ENCODE data around the gene RNF115.
"Not testable (repeated sequence)": the region's sequence is repeated elsewhere in the genome, so short reads cannot be mapped to it uniquely, and the experiment has no call there.

The RNF115 gene

GRCh38 chr1:145720556-145720877, 103.4 kb downstream of the RNF115 start:
- Histone ChIP-seq H3K4me1 (ENCODE audit: control insufficient read depth in 1 of 2, insufficient read depth in 2 of 2, low read length in 2 of 2) (peaks cover 15 to 30% of the 10 kb centered on the region in 2 donors), H3K9ac (ENCODE audit: low read depth in 1 of 2, low read length in 2 of 2) (peak overlapping the region in 1 of 2 donors; percentile 12), H3K27me3 (ENCODE audit: control insufficient read depth in 1 of 2, insufficient read depth in 2 of 2, low read length in 2 of 2) (peaks cover 0 to 3% of the 10 kb centered on the region in 2 donors), H3K9me3 (ENCODE audit: control insufficient read depth in 1 of 2, low read length in 2 of 2) (no peaks in the 10 kb centered on the region), H3K27ac (ENCODE audit: low read depth, low read length) (no peak overlapping the region), H3K4me3 (ENCODE audit: low read depth in 1 of 2, low read length in 2 of 2) (peak overlapping the region; percentile 45), H3K36me3 (ENCODE audit: control insufficient read depth in 1 of 2, insufficient read depth in 2 of 2, low read length in 2 of 2) (no peaks in the 10 kb centered on the region)

- Histone ChIP-seq H3K27ac (ENCODE audit: low read depth, low read length) (no peak within 1 kb of the TSS), H3K9me3 (ENCODE audit: control insufficient read depth in 1 of 2, low read length in 2 of 2) (no peaks in the 10 kb centered on the region), H3K27me3 (ENCODE audit: control insufficient read depth in 1 of 2, insufficient read depth in 2 of 2, low read length in 2 of 2) (peaks cover 0 to 3% of the 10 kb centered on the region in 2 donors), H3K9ac (ENCODE audit: low read depth in 1 of 2, low read length in 2 of 2) (no peak within 1 kb of the TSS), H3K4me3 (ENCODE audit: low read depth in 1 of 2, low read length in 2 of 2) (no peak within 1 kb of the TSS), H3K4me1 (ENCODE audit: control insufficient read depth in 1 of 2, insufficient read depth in 2 of 2, low read length in 2 of 2) (peaks cover 22 to 30% of the 10 kb centered on the region in 2 donors), H3K36me3 (ENCODE audit: control insufficient read depth in 1 of 2, insufficient read depth in 2 of 2, low read length in 2 of 2) (no peaks in the 10 kb centered on the region)
Observed at GRCh38 chr1:145719230-145720079, 104.4 kb downstream of the RNF115 start, which contains the start of gene CD160. Gene CD160, plus strand, starts transcription at chr1:145719499. Its CDS starts 8,829 bp downstream, at chr1:145728328.

GRCh38 chr1:145718465-145718864, 105.4 kb downstream of the RNF115 start:
- not testable (repeated sequence) for H3K9ac ChIP-seq (ENCODE audit: low read depth in 1 of 2, low read length in 2 of 2); H3K27ac ChIP-seq (ENCODE audit: low read depth, low read length); H3K9me3 ChIP-seq (ENCODE audit: control insufficient read depth in 1 of 2, low read length in 2 of 2); H3K4me3 ChIP-seq (ENCODE audit: low read depth in 1 of 2, low read length in 2 of 2); H3K27me3 ChIP-seq (ENCODE audit: control insufficient read depth in 1 of 2, insufficient read depth in 2 of 2, low read length in 2 of 2); H3K36me3 ChIP-seq (ENCODE audit: control insufficient read depth in 1 of 2, insufficient read depth in 2 of 2, low read length in 2 of 2)
- peaks cover 22 to 30% of the 10 kb centered on the region in 2 donors for H3K4me1 ChIP-seq (ENCODE audit: control insufficient read depth in 1 of 2, insufficient read depth in 2 of 2, low read length in 2 of 2)

- Histone ChIP-seq H3K36me3 (ENCODE audit: control insufficient read depth in 1 of 2, insufficient read depth in 2 of 2, low read length in 2 of 2) (no peaks in the 10 kb centered on the region), H3K27me3 (ENCODE audit: control insufficient read depth in 1 of 2, insufficient read depth in 2 of 2, low read length in 2 of 2) (peaks cover 0 to 3% of the 10 kb centered on the region in 2 donors), H3K4me3 (ENCODE audit: low read depth in 1 of 2, low read length in 2 of 2) (no peak overlapping the region), H3K27ac (ENCODE audit: low read depth, low read length) (no peak overlapping the region), H3K9ac (ENCODE audit: low read depth in 1 of 2, low read length in 2 of 2) (no peak overlapping the region), H3K4me1 (ENCODE audit: control insufficient read depth in 1 of 2, insufficient read depth in 2 of 2, low read length in 2 of 2) (peaks cover 22 to 30% of the 10 kb centered on the region in 2 donors), H3K9me3 (ENCODE audit: control insufficient read depth in 1 of 2, low read length in 2 of 2) (no peaks in the 10 kb centered on the region)
Observed at GRCh38 chr1:145717833-145718232, 106.1 kb downstream of the RNF115 start.

- H3K27me3 ChIP-seq (ENCODE audit: control insufficient read depth in 1 of 2, insufficient read depth in 2 of 2, low read length in 2 of 2) = peaks cover 0 to 3% of the 10 kb centered on the region in 2 donors
- H3K9ac ChIP-seq (ENCODE audit: low read depth in 1 of 2, low read length in 2 of 2) = no peak overlapping the region
- H3K27ac ChIP-seq (ENCODE audit: low read depth, low read length) = no peak overlapping the region
- H3K4me3 ChIP-seq (ENCODE audit: low read depth in 1 of 2, low read length in 2 of 2) = no peak overlapping the region
- no peaks in the 10 kb centered on the region for H3K9me3 ChIP-seq (ENCODE audit: control insufficient read depth in 1 of 2, low read length in 2 of 2)
- peaks cover 24 to 31% of the 10 kb centered on the region in 2 donors for H3K4me1 ChIP-seq (ENCODE audit: control insufficient read depth in 1 of 2, insufficient read depth in 2 of 2, low read length in 2 of 2)
- H3K36me3 ChIP-seq (ENCODE audit: control insufficient read depth in 1 of 2, insufficient read depth in 2 of 2, low read length in 2 of 2) = no peaks in the 10 kb centered on the region
Observed at GRCh38 chr1:145716641-145717345, 107.1 kb downstream of the RNF115 start.

GRCh38 chr1:145714524-145715111, 109.3 kb downstream of the RNF115 start:
- Histone ChIP-seq H3K27ac (ENCODE audit: low read depth, low read length) (no peak overlapping the region), H3K4me3 (ENCODE audit: low read depth in 1 of 2, low read length in 2 of 2) (no peak overlapping the region), H3K4me1 (ENCODE audit: control insufficient read depth in 1 of 2, insufficient read depth in 2 of 2, low read length in 2 of 2) (peaks cover 33 to 39% of the 10 kb centered on the region in 2 donors), H3K36me3 (ENCODE audit: control insufficient read depth in 1 of 2, insufficient read depth in 2 of 2, low read length in 2 of 2) (no peaks in the 10 kb centered on the region), H3K9ac (ENCODE audit: low read depth in 1 of 2, low read length in 2 of 2) (peak overlapping the region; percentile 4 to 37), H3K9me3 (ENCODE audit: control insufficient read depth in 1 of 2, low read length in 2 of 2) (no peaks in the 10 kb centered on the region), H3K27me3 (ENCODE audit: control insufficient read depth in 1 of 2, insufficient read depth in 2 of 2, low read length in 2 of 2) (no peaks in the 10 kb centered on the region)

- H3K9me3 ChIP-seq (ENCODE audit: control insufficient read depth in 1 of 2, low read length in 2 of 2) = no peaks in the 10 kb centered on the region
- peak overlapping the region in 1 of 2 donors; percentile 26 for H3K9ac ChIP-seq (ENCODE audit: low read depth in 1 of 2, low read length in 2 of 2)
- no peak overlapping the region for H3K4me3 ChIP-seq (ENCODE audit: low read depth in 1 of 2, low read length in 2 of 2)
- H3K27ac ChIP-seq (ENCODE audit: low read depth, low read length) = peak overlapping the region; percentile 58
- H3K36me3 ChIP-seq (ENCODE audit: control insufficient read depth in 1 of 2, insufficient read depth in 2 of 2, low read length in 2 of 2) = no peaks in the 10 kb centered on the region
- no peaks in the 10 kb centered on the region for H3K27me3 ChIP-seq (ENCODE audit: control insufficient read depth in 1 of 2, insufficient read depth in 2 of 2, low read length in 2 of 2)
- peaks cover 28 to 46% of the 10 kb centered on the region in 2 donors for H3K4me1 ChIP-seq (ENCODE audit: control insufficient read depth in 1 of 2, insufficient read depth in 2 of 2, low read length in 2 of 2)
Observed at GRCh38 chr1:145711213-145711651, 112.7 kb downstream of the RNF115 start.

- Histone ChIP-seq H3K27me3 (ENCODE audit: control insufficient read depth in 1 of 2, insufficient read depth in 2 of 2, low read length in 2 of 2) (no peaks in the 10 kb centered on the region), H3K27ac (ENCODE audit: low read depth, low read length) (no peak overlapping the region), H3K36me3 (ENCODE audit: control insufficient read depth in 1 of 2, insufficient read depth in 2 of 2, low read length in 2 of 2) (no peaks in the 10 kb centered on the region), H3K4me1 (ENCODE audit: control insufficient read depth in 1 of 2, insufficient read depth in 2 of 2, low read length in 2 of 2) (peaks cover 26 to 44% of the 10 kb centered on the region in 2 donors), H3K4me3 (ENCODE audit: low read depth in 1 of 2, low read length in 2 of 2) (no peak overlapping the region), H3K9ac (ENCODE audit: low read depth in 1 of 2, low read length in 2 of 2) (no peak overlapping the region), H3K9me3 (ENCODE audit: control insufficient read depth in 1 of 2, low read length in 2 of 2) (no peaks in the 10 kb centered on the region)
Observed at GRCh38 chr1:145710291-145711027, 113.4 kb downstream of the RNF115 start.

GRCh38 chr1:145708063-145708462, 115.8 kb downstream of the RNF115 start:
- Histone ChIP-seq H3K9ac (ENCODE audit: low read depth in 1 of 2, low read length in 2 of 2) (no peak overlapping the region), H3K9me3 (ENCODE audit: control insufficient read depth in 1 of 2, low read length in 2 of 2) (no peaks in the 10 kb centered on the region), H3K27me3 (ENCODE audit: control insufficient read depth in 1 of 2, insufficient read depth in 2 of 2, low read length in 2 of 2) (no peaks in the 10 kb centered on the region), H3K4me3 (ENCODE audit: low read depth in 1 of 2, low read length in 2 of 2) (no peak overlapping the region), H3K27ac (ENCODE audit: low read depth, low read length) (peak overlapping the region; percentile 7), H3K4me1 (ENCODE audit: control insufficient read depth in 1 of 2, insufficient read depth in 2 of 2, low read length in 2 of 2) (peaks cover 26 to 37% of the 10 kb centered on the region in 2 donors), H3K36me3 (ENCODE audit: control insufficient read depth in 1 of 2, insufficient read depth in 2 of 2, low read length in 2 of 2) (no peaks in the 10 kb centered on the region)

All from duodenal mucosa (tissue), 2 donors.